ENCODE data around the gene FANCD2OS.

The FANCD2OS gene

GRCh38 chr3:10149226-10149625 is 41.2 kb upstream of the FANCD2OS start:
- no peak for DNase-seq
- TF ChIP-seq, protein P1, sequence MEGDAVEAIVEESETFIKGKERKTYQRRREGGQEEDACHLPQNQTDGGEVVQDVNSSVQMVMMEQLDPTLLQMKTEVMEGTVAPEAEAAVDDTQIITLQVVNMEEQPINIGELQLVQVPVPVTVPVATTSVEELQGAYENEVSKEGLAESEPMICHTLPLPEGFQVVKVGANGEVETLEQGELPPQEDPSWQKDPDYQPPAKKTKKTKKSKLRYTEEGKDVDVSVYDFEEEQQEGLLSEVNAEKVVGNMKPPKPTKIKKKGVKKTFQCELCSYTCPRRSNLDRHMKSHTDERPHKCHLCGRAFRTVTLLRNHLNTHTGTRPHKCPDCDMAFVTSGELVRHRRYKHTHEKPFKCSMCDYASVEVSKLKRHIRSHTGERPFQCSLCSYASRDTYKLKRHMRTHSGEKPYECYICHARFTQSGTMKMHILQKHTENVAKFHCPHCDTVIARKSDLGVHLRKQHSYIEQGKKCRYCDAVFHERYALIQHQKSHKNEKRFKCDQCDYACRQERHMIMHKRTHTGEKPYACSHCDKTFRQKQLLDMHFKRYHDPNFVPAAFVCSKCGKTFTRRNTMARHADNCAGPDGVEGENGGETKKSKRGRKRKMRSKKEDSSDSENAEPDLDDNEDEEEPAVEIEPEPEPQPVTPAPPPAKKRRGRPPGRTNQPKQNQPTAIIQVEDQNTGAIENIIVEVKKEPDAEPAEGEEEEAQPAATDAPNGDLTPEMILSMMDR (IDR thresholded peaks at IDR 0.05; ENCODE audit: low read depth, low read length) = no peak
- peaks cover 7% of the 10 kb centered on the region; the same call in 1 of the 2 replicates for H3K36me3 ChIP-seq
- no peaks in the 10 kb centered on the region for H3K9me3 ChIP-seq
- H3K4me3 ChIP-seq (ENCODE audit: low read depth, low read length) = no peak overlapping the region
- H3K4me1 ChIP-seq = no peaks in the 10 kb centered on the region
- H3K27me3 ChIP-seq = no peaks in the 10 kb centered on the region

DNA sequence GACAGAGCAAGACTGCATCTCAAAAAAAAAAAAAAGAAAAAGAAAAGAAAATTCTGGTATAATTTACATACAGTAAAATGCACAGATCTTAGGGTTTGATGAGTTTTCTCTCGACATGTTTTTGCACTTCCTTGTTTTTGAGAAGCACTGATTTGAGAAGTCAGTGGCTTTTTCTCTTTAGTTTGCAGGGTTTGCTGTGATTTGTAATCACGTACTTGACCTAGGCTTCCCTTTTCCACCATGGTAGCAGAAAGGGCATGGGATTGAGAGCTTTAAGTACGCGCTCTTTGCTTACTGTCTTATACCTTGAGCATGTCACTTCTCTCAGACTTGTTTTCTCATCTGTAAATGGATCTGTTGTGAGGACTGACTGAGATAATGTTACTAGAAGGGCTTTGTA is 37.6 kb upstream of the FANCD2OS start:
- H3K36me3 ChIP-seq = peaks cover 9% of the 10 kb centered on the region; the same call in 1 of the 2 replicates
- H3K9me3 ChIP-seq = no peaks in the 10 kb centered on the region
- H3K27me3 ChIP-seq = no peaks in the 10 kb centered on the region
- no peak overlapping the region for H3K4me3 ChIP-seq (ENCODE audit: low read depth, low read length)
- no peaks in the 10 kb centered on the region for H3K4me1 ChIP-seq
- no peak for DNase-seq
- TF ChIP-seq, protein P1 (IDR thresholded peaks at IDR 0.05; ENCODE audit: low read depth, low read length) = no peak

GRCh38 chr3:10142707-10143560 is 34.9 kb upstream of the FANCD2OS start:
- H3K36me3 ChIP-seq = 0 out of 2 replicates have a peak, but pooled peaks cover 2% of the 10 kb centered on the region
- TF ChIP-seq, protein P1 (IDR thresholded peaks at IDR 0.05; ENCODE audit: low read depth, low read length) = no peak
- H3K9me3 ChIP-seq = no peaks in the 10 kb centered on the region
- DNase-seq = no peak
- H3K4me1 ChIP-seq = no peaks in the 10 kb centered on the region
- no peaks in the 10 kb centered on the region for H3K27me3 ChIP-seq
- peak overlapping the region; percentile 60 for H3K4me3 ChIP-seq (ENCODE audit: low read depth, low read length)

- Histone ChIP-seq H3K36me3 (0 out of 2 replicates have a peak, but pooled peaks cover 2% of the 10 kb centered on the region), H3K9me3 (no peaks in the 10 kb centered on the region), H3K4me3 (ENCODE audit: low read depth, low read length) (no peak overlapping the region), H3K27me3 (no peaks in the 10 kb centered on the region), H3K4me1 (no peaks in the 10 kb centered on the region)
- no peak for DNase-seq
- TF ChIP-seq, protein P1 (IDR thresholded peaks at IDR 0.05; ENCODE audit: low read depth, low read length) = no peak
Measured at GRCh38 chr3:10140996-10141546, 33.0 kb upstream of the FANCD2OS start.

- TF ChIP-seq, protein P1 (IDR thresholded peaks at IDR 0.05; ENCODE audit: low read depth, low read length) = no peak
Measured at GRCh38 chr3:10137178-10137577, 29.1 kb upstream of the FANCD2OS start.

More at GRCh38 chr3:10137178-10137577, 29.1 kb upstream of the FANCD2OS start:
- DNase-seq = no peak
- Histone ChIP-seq H3K9me3 (no peaks in the 10 kb centered on the region), H3K27me3 (no peaks in the 10 kb centered on the region), H3K4me1 (no peaks in the 10 kb centered on the region), H3K4me3 (ENCODE audit: low read depth, low read length) (no peak overlapping the region), H3K36me3 (no peaks in the 10 kb centered on the region)

Measured in BE2C (cell line).